Measurements from ENCODE around the gene CLOCK.
"Not testable (repeated sequence)": the region's sequence is repeated elsewhere in the genome, so short reads cannot be mapped to it uniquely, and the experiment has no call there.

The CLOCK gene, protein sequence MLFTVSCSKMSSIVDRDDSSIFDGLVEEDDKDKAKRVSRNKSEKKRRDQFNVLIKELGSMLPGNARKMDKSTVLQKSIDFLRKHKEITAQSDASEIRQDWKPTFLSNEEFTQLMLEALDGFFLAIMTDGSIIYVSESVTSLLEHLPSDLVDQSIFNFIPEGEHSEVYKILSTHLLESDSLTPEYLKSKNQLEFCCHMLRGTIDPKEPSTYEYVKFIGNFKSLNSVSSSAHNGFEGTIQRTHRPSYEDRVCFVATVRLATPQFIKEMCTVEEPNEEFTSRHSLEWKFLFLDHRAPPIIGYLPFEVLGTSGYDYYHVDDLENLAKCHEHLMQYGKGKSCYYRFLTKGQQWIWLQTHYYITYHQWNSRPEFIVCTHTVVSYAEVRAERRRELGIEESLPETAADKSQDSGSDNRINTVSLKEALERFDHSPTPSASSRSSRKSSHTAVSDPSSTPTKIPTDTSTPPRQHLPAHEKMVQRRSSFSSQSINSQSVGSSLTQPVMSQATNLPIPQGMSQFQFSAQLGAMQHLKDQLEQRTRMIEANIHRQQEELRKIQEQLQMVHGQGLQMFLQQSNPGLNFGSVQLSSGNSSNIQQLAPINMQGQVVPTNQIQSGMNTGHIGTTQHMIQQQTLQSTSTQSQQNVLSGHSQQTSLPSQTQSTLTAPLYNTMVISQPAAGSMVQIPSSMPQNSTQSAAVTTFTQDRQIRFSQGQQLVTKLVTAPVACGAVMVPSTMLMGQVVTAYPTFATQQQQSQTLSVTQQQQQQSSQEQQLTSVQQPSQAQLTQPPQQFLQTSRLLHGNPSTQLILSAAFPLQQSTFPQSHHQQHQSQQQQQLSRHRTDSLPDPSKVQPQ

DNA sequence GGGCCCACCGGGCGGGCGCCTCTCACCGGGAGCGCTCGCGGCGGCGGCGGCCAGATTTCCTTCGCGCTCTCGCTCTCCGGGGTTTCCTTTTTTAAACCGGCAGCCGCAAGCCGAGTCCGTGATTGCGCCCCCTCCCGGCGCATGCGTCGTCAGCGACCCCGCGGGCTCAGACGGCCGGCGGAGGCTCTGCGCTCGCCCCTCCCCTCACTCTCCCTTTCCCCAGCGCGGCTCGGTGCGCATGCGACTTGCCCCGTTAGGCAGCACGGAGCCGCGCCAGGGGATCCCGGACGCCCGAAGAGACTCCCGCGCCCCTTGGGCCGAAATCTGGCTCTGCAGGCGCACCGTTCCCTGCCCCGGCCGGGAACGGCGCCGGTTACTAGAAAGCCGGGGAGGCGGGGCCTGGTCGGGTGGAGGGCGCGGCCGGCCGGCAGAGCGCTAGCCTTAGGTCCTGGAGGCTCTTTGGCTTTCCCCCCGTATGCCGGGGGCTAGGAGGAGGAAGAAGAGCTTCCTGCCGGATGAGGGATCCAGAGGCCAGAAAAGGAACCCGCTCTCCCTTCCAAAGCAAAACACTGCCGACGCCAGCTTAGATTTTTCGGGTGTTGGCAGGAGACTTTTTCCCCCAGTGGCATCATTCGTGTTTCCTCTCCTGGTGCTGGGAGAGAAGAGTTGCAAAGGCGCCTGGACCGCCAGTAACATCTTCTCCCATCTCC lies at the start of gene CLOCK:
TSS of gene CLOCK (minus strand) at position 154 of the 710 bp plus-strand sequence. CDS start 64,124 bp downstream, outside the sequence.
- DNase-seq (ENCODE audit: low spot score), result peak; percentile 52

DNA sequence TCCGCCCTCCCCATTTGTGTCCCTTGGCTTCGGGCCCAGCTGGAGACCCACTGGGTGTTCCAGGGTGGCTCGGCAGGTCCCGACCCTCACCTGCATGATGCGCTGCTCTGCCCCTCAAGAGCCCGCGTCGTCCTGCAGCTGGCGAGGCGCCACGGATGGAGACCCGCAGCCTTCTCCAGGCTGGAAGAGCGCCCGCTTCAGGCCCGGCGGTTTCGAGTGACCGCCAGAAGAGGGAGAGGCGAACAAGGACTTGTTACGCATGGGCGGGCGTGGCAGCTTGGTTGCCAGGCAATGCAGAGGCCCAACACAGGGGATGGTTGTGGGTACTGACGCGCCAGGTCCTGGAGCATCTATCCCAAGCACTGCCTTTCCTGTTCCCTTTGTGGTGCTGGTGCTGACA lies 45.3 kb upstream of the CLOCK start, which contains the start of gene PDCL2:
TSS of gene PDCL2 (minus strand) at position 232 of the 400 bp plus-strand sequence. CDS start at position 96, 136 bp downstream.
- DNase-seq (ENCODE audit: low spot score), result no peak

DNA sequence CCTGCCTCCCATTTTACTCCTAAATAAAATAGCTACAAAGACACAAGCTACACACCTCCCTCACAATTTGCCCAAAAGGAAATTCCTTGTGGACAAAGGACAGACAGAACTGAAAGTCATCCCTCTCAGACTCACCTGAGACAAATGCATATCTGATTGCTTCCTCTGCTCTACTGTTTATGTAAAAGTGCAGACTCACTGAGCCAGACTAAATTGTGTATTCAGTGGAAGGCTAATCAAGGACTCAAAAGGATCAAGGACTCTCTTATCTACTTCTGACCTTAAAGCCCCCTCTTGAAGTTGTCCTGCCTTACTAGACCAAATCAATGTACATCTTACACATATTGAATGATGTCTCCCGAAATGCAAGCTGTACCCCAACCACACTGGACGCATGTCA lies 41.5 kb upstream of the CLOCK start:
- no peak for DNase-seq (ENCODE audit: low spot score)

DNA sequence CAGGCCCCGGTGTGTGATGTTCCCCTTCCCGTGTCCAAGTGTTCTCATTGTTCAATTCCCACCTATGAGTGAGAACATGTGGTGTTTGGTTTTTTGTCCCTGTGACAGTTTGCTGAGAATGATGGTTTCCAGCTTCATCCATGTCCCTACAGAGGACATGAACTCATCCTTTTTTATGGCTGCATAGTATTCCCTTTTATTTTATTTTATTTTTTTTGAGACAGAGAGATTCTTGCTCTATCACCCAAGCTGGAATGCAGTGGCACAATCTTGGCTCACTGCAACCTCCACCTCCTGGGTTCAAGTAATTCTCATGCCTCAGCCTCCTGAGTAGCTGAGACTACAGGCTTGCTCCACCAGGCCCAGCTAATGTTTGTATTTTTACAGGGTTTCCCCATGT lies 36.1 kb upstream of the CLOCK start:
- not testable (repeated sequence) for DNase-seq (ENCODE audit: low spot score)

DNA sequence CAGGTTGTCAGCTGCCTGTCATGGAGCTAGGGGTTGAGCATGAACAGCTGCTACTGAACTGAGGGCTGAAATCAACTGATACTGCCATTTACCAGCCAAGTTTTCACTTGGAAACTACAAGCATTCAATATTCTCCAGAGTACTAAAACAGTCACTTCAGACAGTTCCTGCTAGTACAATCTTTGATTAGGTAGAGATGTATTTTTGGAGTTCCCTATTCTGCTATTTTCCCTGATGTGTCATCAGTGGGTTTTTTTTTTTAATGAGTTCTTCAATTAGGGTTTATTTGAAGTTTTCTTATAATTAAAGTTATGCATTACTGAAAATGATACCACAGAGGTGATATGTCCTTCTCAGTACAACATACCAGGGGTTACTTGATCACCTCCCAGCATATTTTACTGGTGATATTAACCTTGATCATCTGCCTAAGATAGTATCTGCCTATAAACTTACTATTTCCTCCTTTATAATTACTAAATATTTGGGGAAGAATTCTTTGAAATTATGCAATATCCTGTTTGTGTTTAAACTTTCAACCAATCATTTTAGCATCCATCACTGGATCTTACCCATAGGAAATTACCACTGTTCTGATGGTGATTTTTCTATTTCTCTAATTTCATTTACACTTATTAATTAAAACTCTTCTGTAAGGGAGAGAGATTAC lies 31.8 kb upstream of the CLOCK start:
- no peak for DNase-seq (ENCODE audit: low spot score)

DNA sequence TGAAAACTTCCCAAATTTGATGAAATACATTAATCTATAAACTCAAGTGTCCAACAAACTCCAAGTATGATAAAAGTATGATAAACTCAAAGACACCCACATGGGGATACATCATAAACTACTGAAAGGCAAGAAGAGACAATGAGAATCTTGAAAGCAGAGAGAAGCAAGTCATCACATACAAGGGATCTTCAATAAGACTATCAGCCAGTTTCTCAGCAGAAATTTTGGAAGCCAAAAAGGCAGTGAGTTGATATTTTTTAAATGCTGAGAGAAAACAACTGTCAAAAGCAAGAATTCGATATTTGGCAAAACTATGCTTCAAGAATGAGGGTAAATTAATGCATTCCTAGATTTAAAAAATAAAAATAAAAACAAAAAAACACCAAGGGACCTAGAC lies 28.8 kb upstream of the CLOCK start:
- no peak for DNase-seq (ENCODE audit: low spot score)

DNA sequence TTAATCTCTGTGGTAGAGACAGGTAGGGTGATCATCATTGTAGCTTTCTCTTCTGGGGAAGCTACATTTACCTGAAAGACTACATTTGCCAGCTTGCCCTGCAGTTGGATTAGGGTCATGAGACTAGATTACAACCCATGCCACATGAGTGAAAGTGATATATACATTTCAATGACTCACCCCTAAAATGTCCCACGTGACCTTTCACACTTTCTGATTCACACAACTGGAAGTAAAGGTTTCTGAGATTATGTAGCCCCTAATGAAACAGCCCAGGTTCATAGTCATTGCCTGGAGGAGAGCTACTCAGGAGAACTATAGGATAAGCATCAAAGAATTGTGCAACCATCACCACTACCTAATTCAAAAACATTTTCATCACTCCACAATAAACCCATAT lies 27.5 kb upstream of the CLOCK start:
- DNase-seq (ENCODE audit: low spot score), result no peak

DNA sequence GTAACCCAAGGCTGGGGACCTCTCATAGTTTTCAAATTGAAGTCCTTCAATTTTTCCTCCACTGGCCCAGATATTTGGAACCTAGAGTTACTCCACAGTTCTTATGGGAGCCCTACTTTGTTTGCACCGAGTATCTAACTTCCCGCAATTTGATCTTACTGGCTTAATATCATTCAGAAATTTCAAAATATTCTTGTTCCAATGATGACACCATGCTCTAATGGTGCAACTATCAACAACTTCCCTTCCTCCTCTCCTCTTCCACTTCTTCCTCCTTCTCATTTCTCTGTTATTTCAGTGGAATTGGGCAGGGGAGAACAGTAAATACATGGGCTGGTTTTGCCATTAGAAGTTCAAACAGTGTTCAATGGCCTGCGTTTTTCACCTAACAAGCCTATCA lies 25.1 kb upstream of the CLOCK start:
- no peak for DNase-seq (ENCODE audit: low spot score)

DNA sequence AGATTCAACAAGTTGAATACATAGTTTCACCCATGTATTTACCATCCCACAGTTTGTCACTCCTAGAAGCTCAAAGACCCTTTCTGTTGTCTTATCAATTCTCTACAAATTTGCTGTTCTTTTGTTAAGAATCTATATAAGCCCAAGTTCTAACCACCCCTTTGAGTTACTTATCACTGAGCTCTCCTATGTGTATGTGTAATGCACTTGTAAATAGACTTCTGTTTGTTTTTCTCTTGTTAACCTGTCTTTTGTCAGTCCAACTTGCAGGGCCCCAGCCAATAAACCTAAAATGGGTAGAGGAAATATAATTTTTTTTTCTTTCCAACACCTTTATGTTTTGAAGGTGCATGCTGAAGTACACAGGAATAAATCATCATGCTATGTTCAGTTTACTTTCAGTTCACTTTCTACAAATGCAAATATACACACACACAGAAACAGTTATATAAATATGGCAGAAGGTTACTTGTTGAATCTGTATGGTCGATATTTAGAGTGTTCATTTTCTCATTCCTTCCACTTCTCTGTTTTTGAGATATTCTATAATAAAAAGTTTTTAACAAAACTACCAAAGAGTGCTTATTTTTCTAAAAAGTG lies 22.3 kb upstream of the CLOCK start:
- no peak for DNase-seq (ENCODE audit: low spot score)

DNA sequence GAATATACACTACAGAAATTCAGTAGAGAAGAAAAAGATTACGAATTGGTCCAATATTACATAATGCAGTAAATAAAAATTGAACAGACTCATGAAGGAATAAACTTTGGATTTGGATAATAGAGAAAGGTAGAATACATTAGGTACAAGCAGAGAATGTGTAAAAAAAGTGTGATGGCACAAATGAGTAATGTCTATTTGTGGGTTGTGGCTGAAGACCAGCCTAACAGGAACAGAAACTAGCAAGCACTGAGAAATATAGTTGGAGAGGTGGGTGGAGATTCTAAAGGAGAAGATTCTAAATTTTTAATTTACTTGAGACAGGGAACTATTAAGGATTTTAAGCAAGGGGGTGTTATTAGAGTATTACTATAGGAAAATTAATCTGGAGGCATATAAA lies 15.2 kb upstream of the CLOCK start:
- no peak for DNase-seq (ENCODE audit: low spot score)

DNA sequence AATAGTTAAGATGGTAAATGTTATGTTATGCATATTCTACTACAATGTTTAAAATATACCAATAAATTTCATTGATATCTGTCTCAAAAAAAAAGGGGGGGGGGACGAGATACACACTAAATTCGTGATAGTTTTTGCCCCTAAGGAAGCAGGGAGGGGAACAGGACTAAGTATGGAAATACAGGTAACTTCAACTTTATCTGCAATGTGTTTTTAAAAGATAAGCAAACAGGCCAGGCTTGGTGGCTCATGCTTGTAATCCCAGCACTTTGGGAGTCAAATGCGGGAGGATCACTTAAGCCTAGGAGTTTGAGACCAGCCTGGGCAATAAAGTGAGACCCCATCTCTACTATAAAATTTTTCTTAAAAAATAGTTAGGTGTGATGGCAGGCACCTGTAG lies 13.4 kb upstream of the CLOCK start:
- no peak for DNase-seq (ENCODE audit: low spot score)

DNA sequence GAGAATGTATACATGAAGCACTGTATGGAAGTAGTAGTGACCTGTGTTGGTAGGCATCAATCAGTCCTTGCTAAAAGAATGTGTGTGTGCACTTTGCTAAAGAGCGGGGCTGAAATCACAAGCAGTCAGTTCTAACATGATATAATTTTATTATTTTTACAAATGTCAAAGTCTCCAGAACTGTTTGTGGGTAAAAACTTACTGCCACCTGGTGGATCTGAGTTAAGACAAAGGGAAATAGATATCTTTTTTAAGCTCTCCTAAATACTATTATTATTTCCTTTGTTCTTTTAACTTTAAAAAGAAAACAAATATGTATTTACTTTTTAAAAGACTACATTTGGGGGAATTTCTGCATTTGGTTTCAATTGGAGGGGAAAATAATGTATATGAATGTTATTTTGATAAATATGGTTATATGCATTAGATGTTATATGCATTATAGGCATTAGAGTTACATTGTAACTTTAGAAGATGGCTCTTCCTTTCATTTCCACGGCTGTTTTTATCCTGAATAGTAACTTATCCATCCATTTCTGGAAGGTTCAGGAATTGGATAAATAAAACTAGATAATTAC lies 7.8 kb upstream of the CLOCK start:
- no peak for DNase-seq (ENCODE audit: low spot score)

DNA sequence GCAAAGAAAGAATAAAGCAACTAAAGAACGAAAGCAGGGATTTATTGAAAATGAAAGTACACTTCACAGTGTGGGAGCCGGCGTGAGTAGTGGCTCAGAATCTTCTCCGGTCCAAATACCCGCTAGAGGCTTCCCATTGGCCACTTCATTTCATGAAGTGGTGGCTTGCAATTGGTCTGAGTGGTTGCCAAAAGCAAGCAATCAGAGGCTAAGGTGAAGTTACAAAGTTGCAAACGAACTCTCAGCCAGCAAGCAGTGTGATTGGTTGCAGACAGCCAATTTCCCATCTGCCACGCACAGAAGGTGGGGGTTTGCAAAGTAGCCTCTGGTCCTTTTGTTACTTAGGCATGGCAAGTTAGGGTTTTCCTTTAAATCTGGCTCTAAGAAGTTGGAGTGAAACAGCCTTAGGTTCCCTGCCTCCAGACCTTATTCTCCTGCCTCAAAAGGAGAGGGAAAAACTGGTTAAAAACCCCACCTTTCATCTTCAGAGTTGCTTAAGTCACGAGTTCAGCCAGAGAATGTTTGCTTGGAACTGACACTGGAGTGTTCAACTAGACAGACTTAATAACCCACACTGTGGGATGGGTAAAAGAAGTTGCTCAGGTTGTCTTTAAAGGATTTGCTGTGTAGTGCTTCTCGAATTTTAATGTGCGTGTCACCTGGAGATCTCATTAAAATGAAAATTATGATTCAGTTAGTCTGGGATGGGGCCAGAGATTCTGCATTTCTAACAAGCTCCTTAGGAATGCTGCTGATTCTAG lies 6.9 kb upstream of the CLOCK start:
- DNase-seq (ENCODE audit: low spot score), result no peak

DNA sequence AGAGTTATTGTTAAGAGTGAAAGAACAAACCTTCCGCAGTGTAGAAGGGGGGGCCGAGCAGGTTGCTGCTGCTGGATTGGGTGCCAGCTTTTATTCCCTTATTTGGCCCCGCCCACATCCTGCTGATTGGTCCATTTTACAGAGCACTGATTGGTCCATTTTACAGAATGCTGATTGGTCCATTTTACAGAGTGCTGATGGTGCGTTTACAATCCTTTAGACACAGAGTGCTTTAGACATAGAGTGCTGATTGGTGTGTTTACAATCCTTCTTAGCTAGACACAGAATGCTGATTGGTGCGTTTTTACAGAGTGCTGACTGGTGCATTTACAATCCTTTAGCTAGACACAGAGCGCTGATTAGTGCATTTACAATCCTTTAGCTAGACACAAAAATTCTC lies 5.3 kb upstream of the CLOCK start:
- DNase-seq (ENCODE audit: low spot score), result not testable (repeated sequence)

DNA sequence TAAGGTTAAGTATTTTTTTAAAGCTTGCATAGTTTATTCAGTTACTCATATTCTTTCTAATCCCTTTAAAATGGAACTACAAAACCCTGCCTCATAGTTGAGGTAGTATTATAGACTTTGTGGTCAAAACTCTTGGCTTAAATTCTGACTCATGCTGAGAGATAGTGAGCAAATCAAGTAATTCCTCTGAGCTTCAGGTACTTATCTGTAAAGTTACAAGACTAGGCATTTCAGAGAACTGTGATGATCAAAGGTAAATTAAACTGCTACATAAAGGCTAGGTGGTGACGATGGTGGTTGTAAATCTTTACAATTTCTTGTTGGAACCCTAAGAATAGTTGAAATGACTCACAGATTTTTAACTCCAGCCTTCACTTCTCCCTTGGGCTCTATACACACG lies 3.2 kb upstream of the CLOCK start:
- DNase-seq (ENCODE audit: low spot score), result no peak

DNA sequence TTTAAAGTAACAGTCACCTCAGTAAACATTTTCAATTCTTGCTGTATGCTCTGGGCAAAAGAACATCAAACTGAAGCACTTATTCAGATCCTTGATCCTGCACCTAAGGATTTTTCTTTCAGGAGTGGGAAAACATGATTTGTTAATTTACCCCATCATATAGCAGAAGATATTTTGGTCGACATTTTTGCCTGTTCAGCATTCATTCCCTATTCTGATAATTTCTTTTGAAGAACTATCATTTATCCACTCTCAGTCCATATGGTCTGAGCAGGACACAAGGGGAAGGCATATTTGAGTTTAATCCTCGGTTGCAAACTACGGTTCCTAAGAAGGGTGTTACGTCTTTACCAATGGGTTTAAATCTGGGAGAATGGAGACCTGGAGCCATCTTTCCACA lies 1.2 kb upstream of the CLOCK start:
- DNase-seq (ENCODE audit: low spot score), result no peak

DNA sequence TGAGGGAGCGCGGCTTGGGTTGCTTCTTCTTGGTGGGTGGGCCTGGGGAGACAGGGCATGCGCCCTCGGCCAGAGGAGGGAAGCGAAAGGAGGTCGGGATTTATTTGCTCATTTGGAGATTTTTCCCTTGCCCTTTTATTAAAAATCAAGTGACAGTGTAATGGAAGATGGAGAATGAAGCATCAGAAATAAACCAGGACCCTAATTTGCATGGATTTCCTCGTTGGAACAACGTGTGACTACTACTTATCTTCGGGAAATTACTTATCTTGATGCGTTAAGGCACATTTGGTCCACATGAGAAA lies 709 bp upstream of the CLOCK start:
- DNase-seq (ENCODE audit: low spot score), result no peak

DNA sequence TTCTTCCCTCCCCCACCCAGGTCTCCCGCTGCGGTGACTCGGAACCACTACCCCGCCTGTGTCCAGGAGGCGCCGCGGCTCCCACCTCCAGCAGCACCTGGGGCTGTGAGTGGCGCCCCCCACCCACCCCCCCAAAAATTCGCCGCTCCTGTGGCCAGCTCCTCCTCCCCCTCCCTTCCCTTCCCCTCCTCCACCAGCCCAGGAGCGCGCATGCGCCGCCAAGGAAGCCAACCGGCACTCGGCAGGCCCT lies 278 bp downstream of the CLOCK start:
- no peak for DNase-seq (ENCODE audit: low spot score)

DNA sequence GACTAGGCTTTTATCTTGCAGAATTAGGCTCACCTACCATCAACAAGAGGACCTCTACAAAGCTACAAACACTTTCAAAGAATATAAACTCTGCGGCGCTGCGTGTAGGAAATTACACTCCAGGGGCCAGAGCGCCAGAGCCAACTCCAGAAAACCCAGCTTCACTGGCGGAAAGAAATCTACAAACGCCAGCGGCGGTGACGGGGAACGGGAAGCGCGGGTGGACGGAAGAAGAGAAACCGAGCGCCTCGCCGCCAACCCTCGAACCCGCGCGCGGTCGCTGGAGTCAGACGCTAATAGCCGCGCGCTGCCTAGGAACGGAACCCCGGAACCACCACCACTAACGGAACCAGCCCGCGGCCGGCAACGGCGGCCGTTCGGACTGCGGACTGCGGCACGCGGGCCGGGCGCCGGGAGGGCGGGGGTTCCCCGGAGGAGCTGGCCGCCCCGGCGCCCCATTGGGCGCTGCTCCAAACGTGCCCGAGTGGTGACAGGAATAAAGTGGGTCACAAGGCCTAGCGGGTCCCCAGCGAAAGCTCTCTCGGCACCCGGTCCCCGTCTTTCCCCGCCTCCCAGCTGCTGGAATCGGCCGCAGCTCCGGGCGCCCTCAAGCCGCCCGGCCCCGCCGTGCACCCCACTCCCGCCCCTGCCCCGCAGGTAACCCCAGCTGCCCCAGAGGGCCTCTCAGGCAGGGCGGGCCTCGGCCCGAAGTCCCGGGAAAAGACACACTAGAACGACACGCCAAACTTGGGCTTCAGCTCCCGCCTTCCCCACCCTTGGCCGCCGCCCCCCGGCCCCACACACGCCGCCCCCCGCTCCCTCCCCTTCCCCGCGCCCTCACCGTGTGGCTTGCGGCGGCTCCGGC lies 836 bp downstream of the CLOCK start:
- DNase-seq (ENCODE audit: low spot score), result peak; percentile 28

DNA sequence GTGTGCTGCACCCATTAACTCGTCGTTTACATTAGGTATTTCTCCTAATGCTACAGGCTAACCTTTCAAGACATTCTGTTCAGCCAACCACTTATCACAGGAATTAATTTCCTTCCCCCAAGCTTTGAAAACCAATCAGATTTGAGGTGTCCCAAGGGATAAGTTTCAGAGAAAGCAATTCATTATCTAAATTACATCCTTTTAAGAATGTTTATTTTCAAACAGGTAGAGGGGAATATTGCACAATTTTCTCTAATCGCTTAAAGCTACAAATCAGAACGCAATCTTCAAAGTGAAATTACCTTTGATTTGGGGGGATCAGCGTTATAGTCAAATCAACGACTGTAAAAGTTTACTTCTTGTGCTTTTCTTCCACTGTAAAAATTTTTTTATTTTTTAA lies 1.6 kb downstream of the CLOCK start:
- DNase-seq (ENCODE audit: low spot score), result no peak

Measured in HuH-7.5 (cell line).